M059J (cell line): ENCODE results near the gene SFTPD. TPM values are rescaled to one million over a fixed set of nuclear protein-coding genes. Genes with fewer than 3 reads are reported as not detected.
"Not testable (repeated sequence)": the region's sequence is repeated elsewhere in the genome, so short reads cannot be mapped to it uniquely, and the experiment has no call there.

Experiments used
- DNase-seq: peaks from one replicate; pipeline ENCODE4 v3.0.0-alpha.2; 2012; ENCODE audit warnings: low read depth
- total RNA-seq: library from RNA; depleted of rRNA; stranded (reverse); fragments of >200 nt; shearing (Covaris generic); gene quantifications from 2 replicates; pipeline ENCODE4 v1.2.3, GENCODE V29; 2014; rRNA removed

The SFTPD gene
- total RNA-seq, 1 experiment from 2014 or later, result not detected

DNA sequence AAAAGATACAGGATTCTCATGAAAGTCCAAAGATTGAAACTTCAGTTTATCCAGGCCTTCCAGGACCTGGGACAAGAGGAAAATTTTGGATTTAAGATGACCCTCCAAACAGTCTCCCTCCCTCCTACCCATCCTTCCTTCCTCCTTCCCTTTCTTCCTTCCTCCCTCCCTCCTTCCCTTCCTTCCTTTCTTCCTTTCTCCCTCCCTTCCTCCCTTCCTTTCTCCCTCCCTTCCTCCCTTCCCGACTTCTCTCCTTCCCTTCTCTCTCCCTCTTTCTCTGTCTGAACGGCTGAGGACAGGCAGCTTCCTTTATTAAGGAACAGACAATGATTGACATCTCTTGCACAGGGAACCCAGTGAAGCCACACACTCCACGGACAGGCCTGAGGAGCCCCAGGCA lies 23.3 kb downstream of the SFTPD start:
- DNase-seq, result no peak

GRCh38 chr10:79923669-79924068 lies 25.2 kb downstream of the SFTPD start:
- no peak for DNase-seq

GRCh38 chr10:79923145-79923544 lies 25.8 kb downstream of the SFTPD start:
- no peak for DNase-seq

DNA sequence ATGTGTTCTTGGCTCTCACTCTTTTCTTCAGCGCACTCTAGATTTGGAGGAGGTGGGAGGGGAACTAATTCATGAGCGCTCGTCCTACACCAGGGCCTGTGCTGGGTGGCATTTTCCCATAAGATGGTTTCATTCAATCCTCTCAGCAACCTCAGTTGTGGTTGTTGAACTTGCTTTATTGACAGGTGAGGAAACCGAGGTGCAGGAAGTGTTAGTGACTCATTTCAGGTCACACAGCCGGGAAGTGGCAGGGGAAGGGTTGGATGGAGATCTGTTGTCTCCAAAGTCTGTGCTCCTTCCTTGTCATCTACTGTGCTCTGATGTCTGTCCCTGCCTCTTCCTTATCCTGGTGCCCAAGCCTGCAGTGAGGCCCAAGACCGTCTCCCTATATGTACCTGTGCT lies 26.9 kb downstream of the SFTPD start:
- DNase-seq, result not testable (repeated sequence)

GRCh38 chr10:79915838-79916237 lies 33.1 kb downstream of the SFTPD start:
- DNase-seq, result not testable (repeated sequence)

- not testable (repeated sequence) for DNase-seq
Measured at GRCh38 chr10:79914512-79914911, 34.4 kb downstream of the SFTPD start.

DNA sequence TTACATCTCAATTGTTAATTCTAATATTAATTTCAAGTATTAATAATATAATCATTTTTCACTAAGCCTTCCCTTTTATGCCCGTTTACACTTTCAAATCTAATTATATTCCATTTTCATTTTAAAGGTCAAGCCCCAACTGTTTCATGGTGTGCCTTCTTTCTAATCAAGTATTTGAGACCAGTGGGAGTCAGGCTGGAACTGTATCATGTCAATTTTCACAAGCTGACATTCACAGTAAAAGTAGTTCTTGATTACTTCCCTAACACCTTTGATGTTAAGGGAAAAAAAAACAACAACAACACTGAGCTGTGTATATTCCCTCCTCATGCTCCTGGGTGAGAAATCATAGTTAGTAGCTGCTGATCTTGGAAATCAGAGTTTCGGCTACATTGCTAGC lies 38.1 kb downstream of the SFTPD start:
- no peak for DNase-seq

- no peak for DNase-seq
Measured at GRCh38 chr10:79910344-79910743, 38.6 kb downstream of the SFTPD start.

GRCh38 chr10:79905322-79906314 lies 43.3 kb downstream of the SFTPD start:
- peak; percentile 64 for DNase-seq

DNA sequence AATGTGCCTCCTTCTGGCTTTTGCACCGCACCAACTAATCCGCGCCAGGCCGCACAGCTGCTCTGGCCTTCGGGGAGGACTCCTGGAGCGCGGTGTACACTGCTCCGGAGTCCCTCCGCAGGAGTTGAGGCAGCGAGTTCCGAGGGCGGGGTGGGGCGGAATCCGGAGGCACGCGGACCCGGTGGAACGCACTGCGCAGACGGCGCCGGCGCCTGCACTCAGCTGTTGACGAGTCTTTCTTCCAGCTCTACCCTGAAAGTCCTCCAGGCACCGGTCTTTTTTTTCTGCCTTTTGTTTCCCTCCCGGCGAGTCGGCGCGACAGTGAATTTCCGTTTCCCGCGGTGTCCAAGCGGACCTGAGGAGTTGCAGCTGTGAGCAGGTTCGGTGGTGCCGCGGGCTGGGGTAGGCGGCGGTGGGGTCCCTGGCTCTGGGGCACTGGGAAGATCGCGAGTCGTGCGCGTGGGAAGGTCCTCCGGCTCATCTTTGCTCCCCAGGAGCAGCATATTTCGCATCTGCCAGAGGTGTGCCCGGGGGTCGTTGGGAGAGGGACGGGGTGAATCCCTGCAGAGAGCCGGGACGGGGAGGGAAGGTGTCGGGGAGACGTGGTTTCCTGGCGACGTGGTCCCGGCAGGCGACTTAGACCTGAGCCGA lies 44.1 kb downstream of the SFTPD start:
- DNase-seq, result peak; percentile 73

DNA sequence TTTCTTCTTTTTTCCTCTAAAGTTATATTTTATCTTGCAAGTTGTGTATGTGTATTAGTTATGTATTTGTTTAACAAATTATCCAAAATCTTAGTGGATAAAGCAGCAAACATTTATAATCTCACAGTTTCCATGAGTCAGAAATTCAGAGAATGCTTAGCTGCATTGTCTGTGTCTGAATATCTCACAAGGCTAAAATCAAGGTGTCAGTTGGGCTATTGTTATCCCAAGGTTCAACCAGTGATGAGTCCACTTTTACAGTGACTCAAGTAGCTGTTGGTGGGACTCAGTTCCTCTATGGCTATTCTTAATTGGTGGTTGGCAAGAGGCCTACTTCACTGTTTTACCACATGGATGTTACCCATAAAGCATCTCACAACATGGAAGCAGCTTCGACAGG lies 47.3 kb downstream of the SFTPD start:
- not testable (repeated sequence) for DNase-seq

- DNase-seq, result peak; percentile 9
Measured at GRCh38 chr10:79898597-79899325, 50.1 kb downstream of the SFTPD start.

DNA sequence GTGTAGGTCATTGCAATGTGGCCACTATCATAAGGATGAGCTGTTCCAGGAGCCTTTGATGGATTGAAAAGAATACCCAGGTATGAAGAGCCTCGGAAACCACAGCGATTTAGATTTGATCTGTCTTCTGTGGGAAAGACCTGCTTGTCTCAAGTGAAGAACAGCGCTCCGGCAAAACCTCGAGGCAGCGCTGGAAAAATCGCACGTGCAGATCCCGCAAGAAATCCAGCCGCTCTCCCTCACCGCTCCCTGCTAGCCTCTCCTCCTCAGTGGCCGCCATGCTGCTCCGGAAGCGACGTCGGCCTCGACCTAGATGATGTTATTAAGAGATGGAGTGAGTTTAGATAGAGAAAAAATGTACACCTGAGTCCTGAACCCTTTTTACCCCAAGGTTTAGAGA lies 56.0 kb downstream of the SFTPD start:
- not testable (repeated sequence) for DNase-seq

GRCh38 chr10:79890469-79890868 lies 58.4 kb downstream of the SFTPD start:
- DNase-seq, result no peak

DNA sequence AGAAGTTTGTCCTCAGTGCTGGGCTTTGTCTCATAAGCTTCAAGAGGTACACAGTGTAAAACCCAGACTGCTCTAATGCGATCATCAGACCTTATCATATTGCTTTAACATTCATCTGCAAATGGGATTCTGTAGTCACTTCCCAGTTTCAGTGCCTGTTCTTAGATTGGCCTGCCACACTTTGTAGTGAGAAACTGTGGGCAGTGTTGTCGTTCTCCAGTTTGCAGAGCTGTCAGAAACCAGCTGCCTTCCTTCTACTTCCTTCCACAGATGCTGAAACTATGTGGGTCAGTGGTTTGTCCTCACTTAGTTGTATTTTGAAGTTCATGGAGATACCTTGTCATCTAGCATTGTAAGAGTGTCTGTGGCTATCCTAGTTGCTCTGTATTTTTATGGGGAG lies 59.9 kb downstream of the SFTPD start:
- not testable (repeated sequence) for DNase-seq

Other genes starting within 250 kb of the SFTPD start
- 0.10 and 0.32 TPM in 2 replicates for gene NUTM2B, start 245.9 kb downstream of the SFTPD start, total RNA-seq
- 0.05 TPM in 1 of 2 replicates, not detected in the other for gene NUTM2E, start 122.4 kb downstream of the SFTPD start, total RNA-seq
- gene TMEM254, start 129.6 kb upstream of the SFTPD start, total RNA-seq, result 16.9 and 20.6 TPM in 2 replicates
- gene PLAC9, start 183.6 kb upstream of the SFTPD start, total RNA-seq, result not detected in 2 replicates